ENCODE data around the gene MEF2A.
A peak's percentile ranks its signal among the peaks of the same experiment; 100 is the strongest.
"Not testable (repeated sequence)": the region's sequence is repeated elsewhere in the genome, so short reads cannot be mapped to it uniquely, and the experiment has no call there.

The MEF2A gene

DNA sequence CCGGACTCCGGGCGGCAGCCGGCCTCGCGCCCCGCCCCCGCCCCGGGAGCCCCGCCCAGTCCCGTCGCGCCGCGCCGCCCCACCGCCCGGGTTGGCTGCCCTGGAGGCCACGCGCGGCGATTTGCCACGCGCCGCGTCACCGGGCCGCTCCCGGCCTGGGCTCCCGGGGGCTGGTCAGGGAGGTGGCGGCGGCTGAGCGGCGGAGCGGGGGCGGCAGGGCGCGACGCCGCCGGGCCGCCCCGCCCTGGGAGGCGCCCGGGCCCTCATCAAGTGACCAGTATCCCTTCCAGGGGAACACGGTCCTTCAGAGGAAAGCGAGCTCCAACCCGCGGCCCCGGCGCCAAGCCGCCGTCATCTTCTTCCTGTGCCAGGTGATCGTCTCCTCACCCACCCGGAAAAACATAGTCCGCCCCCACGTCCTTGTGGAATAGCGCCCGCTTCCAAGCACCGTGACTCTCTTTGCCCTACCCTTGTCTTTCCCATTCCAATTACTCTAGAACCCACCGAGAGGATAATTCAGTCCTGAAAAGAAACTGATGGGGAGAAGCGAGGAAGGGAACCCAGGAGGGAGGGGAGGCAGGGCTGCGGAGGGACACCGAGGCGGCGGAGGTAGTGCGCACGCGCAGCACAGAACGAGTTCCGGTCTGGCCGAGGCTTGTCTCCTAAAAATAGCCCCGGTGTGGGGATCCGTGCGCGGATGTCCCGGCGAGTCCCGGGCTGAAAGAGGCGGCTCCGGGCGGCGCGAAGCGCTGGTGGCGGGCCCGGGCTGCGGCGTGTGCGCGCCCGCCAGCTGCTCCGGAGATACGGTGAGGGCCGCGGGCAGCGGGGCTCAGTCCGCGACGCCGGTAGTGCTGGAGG is at the start of gene MEF2A:
Gene MEF2A, plus strand, starts transcription at position 686 of the 858 bp plus-strand sequence. CDS start 67,136 bp downstream, outside the sequence.
- DNase-seq (ENCODE audit: low spot score) = peak; percentile 90

DNA sequence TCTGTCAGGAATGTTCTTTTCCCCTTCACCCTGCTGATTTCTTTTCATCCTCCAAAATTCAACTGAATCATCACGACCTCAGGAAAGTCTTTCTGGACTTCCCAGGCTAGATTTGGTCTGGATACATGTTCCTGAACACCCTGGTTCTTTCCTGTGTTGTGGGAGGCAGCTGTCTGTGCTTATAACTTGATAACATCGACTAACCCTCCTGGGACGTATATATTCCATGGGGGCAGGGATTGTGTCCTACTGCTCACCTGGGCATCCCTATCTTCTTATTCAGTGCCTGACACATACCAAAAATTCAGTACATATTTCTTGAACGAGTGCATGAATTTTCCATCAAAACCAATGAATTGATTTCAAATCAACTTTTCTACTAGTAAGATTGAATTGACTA is 47.6 kb upstream of the MEF2A start:
- DNase-seq (ENCODE audit: low spot score) = no peak

DNA sequence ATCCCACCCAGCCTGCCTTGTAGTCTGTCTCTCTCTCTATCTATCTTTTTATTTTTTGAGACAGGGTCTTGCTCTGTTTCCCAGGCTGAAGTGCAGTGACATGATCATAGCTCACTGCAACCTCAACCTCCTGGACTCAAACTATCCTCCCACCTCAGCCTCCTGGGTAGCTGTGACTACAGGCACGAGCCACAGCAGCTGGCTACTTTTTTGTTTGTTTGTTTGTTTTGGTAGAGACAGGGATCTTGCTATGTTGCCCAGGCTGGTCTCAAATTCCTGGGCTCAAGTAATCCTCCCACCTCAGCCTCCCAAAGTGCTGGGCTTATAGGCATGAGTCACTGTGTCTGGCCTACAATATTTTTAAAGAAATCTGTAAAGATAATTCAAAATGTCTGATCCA is 46.4 kb upstream of the MEF2A start:
- not testable (repeated sequence) for DNase-seq (ENCODE audit: low spot score)

DNA sequence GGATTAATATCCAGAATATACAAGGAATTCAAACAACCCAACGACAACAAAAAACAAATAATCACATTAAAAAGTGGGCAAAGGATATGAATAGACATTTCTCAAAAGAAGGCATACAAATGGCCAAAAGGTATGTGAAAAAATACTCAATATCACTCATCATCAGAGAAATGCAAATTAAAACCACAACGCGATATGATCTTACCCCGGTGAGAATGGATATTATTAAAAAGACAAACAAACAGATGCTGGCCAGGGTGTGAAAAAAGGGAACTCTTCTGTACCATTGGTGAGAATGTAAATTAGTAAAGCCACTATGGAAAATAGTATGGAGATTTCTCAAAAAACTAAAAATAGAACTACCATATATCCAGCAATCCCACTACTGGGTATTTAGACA is 43.5 kb upstream of the MEF2A start:
- no peak for DNase-seq (ENCODE audit: low spot score)

DNA sequence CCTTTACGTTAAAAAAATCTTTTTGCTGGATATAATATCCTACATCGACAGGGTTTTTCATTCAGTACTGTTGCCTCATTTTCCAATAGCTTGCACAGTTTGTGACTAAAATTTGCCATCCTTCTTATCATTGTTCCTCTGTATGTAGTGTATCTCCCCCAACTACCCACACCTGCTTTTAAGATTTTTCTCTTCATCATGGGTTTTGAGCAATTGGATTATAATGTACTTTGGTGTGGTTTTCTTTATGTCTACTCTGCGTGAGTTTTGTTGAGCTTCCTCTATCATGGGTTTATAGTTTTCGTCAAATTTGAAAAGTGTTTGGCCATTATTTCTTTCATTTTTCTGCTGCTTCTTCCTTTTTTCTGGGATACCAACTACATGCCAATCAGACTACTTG is 39.6 kb upstream of the MEF2A start:
- DNase-seq (ENCODE audit: low spot score) = no peak

DNA sequence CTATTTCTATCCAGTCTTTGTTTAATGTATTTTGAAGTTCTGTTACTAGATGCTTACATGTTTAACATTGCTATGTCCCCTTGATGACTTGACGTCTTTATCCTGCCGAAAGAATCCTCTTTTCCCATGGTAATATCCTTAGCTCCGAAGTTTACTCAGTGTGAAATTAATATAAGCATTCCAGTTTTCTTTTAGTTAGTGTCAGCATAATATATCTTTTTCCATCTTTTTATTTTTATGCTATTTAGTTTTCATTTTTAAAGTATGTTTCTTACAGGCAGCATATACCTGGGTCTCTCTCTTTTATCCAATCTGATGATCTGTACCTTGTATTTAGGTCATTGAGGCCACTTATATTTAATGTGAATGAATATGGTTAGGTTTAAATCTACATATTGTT is 39.1 kb upstream of the MEF2A start:
- no peak for DNase-seq (ENCODE audit: low spot score)

DNA sequence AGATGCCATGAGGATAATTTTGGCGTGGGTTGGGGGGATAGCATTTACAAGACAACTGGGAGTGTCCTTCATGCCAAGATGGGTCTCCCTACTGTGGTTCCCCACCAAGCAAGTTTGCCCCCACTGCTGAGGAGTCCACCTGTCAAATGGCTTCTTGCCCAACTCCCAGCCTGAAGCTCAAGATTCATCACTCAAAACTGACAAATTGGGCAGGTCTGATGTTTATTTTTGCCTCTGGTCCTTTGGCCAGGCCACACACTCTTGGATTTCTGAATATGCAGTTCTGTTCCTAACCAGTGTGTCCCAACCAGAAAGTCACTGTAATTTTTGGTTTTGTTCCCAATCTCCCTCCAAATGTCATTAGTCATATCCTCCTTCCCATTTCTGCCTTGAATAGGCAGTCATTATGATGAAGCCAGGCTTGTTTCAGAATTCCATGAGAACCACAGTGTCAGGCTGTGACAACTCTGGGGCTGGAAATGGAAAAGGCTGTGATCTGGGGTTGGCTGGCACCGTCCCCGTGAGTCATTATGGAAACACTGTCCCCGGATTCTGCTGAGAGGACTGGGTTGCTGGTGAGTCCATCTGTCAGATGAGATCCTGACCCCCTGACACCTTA is 29.3 kb upstream of the MEF2A start:
- DNase-seq (ENCODE audit: low spot score) = no peak

DNA sequence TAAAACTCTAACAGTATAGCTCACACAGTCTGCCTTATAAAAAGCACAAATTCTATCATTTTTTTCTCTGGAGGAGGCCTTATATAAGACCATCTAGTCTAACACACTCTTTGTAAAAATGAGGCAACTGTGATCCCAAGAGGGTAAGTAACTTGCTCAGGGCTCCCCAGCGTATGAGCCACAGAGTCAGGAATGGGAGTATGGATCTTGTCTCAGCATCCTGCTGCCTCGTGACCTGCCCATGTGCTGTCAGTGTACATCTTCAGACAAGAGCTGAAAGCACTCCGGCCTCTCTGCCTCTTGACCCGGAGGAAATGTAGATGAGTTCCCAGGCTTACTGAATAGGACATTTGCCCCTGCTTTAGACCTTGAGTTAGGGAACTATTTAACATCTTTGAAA is 28.4 kb upstream of the MEF2A start:
- DNase-seq (ENCODE audit: low spot score) = no peak

DNA sequence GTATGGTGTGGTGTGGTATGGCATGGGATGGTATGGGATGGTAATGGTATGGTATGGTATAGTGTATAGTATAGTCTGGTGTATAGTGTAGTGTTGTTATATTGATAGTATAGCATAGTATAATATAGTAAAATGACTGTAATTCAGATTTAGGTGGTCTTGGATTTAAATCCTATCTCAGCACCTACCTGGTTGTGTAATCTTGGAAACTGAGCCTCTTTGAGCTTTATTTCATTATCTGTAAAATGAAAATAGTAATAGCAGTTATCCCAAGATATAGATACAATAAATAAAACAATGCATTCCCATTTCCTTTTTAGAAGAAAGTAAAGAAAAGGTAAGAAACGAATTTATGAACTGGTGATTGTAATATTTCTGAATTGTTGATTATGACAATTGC is 27.5 kb upstream of the MEF2A start:
- no peak for DNase-seq (ENCODE audit: low spot score)

DNA sequence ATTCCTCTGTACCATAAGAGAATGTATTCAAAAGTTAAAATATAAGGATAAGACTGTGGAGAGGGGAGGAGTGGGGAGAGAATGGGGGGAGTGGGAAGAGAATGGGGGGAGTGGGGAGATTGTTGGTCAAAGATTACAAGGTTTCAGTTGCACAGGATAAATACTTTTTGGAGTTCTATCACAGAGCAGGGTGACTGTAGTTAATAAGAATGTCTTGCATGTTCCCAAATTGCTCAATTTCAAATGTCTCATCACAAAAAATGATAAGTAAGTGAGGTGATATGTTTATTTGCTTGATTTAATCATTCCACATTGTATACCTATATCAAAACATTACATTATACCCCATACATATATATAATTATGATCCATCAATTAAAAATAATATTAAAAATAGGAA is 23.0 kb upstream of the MEF2A start:
- DNase-seq (ENCODE audit: low spot score) = no peak

DNA sequence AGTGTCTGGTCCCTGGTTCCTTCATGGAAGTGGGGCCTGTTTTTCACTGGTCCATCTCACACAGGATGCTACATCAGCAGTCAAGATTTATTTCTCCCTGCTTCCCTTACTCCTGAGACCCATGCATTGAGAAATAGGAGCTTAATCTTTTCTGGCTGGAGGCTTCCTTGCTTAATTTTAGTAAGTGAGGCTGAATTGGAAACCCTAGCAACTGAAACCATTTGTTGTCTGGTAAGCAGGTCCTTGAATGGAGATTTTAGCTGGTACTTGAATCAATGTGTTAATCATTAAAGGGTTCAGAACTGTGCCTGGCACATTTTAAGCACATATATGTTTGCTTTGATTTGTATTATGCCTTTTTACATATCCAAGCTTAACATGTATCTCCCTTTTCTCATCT is 20.2 kb upstream of the MEF2A start:
- no peak for DNase-seq (ENCODE audit: low spot score)

DNA sequence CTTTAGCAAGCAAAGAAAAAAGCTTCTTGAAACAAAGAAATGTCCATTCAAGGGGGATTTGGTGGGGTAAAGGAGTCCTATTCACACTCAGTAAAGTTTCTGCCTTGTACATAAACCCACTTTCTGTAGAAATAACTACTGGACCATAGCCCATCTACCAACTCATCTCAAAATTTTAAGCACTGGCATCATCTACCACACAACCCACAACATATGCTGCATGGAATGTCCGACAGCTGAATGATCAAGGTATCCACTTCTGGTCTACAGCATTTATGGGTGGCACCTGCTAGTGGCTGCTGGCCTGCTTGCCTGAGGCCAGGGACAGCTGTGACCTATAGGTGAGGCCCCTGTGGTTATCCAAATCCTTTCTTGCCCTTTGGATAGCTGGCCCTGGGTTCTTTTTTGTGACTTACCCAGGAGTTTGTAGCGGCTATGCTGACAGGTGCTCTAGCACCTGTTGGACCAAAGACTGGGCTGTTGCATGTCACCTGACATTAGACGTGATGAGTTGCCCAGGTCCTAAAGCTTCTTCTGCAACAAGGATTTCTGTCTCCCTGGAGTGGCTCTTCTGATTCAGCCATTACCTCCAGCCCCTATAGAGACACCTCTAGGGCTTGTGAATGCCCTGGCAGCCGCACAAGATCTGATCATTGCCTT is 19.2 kb upstream of the MEF2A start:
- DNase-seq (ENCODE audit: low spot score) = no peak

DNA sequence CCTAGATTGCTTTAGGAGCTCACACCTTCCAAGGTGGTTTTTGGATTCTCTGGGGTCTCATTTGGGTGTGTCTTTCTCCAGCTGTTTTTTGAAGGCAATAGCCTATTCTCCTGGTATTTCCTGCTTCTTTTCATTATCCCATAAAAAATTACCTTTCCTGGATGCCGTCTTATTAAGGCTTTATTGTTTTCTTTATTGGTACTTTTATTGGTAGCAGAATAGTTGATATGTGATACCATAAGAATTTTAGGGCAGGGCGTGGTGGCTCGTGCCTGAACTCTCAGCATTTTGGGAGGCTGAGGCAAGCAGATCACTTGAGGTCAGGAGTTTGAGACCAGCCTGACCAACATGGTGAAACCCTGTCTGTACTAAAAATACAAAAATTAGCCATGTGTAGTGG is 18.3 kb upstream of the MEF2A start:
- no peak for DNase-seq (ENCODE audit: low spot score)

DNA sequence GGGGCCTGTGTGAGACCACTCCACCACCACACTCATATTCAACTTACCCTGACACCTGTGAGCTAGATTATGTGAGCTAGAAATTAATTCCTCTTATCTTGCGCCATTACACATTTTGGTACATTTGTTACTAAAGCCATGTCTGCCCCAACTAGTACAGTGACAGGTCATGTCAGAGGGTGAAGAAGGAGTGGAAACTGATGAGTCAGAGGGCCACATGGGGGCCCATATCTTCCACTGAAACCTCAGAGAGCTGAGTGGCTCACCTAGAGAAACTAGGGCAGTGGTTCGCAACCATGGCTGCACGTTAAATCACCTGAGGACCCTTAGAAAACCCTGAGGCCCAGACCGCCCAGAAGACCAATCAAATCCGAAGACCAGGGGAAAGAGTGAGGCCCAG is 15.7 kb upstream of the MEF2A start:
- no peak for DNase-seq (ENCODE audit: low spot score)

DNA sequence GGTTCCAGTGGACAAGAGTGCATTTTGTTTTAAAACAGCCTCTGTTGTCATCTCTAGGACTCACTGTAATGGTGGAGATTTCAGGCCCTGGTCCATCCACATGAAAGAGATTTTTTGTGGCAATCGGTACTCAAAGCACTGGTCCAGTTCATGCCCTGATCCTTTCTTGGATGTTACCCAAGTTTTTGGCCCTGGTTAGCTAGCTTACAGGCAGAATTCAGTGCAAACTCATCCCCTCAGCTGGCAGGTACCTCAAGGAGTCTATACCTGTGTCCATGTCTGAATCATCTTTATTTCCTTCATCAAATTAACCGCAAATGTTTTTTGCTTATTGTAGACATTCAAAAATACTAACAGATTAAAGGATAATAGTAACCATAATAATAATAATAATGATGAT is 13.7 kb upstream of the MEF2A start:
- no peak for DNase-seq (ENCODE audit: low spot score)

DNA sequence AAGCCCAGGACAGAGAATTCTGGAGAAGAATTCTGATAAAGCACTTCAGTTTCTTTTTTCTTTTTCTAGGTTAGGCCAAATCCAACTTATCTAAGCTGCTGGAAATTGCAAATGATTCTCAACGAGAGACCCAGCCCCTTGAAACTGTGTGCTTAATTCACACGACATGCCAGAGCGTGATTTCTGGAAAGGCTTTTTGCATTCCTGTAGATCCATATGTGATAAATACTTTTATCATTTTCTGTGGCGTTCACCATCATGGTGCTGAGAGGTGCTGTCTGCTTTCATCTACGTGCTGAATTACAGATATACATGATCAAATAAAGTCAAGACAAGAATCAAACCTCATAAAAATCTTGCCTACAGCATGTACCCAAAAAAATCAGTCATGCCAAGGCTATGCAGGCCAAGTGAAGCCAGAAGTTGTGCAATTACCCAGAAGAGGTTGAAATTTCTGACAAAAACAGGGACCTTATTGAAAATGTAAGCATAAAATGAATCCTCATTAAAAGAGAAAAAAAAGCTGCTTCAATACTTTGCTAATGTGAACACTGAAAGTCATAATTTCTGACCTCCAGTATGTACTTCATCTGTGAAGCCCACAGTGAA is 10.8 kb upstream of the MEF2A start:
- DNase-seq (ENCODE audit: low spot score) = no peak

DNA sequence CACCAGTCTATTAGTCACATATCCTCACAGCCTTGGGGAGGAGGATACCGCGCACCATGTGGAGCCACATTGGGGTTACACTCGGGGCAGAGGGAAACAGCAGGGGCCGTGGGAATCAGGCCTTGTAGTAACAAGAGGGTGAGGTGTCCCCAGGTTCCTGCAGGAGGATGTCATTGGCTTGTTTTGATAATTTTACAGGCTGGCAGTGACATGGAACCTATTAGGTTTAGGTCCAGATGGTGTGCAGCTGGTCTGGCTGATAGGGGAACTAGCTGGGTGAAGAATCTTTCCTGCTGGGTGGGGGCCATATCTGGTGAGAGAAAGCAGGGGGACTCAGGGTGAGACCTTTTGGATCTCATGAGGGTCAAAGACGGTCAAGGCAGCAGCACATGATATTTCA is 9.8 kb upstream of the MEF2A start:
- no peak for DNase-seq (ENCODE audit: low spot score)

DNA sequence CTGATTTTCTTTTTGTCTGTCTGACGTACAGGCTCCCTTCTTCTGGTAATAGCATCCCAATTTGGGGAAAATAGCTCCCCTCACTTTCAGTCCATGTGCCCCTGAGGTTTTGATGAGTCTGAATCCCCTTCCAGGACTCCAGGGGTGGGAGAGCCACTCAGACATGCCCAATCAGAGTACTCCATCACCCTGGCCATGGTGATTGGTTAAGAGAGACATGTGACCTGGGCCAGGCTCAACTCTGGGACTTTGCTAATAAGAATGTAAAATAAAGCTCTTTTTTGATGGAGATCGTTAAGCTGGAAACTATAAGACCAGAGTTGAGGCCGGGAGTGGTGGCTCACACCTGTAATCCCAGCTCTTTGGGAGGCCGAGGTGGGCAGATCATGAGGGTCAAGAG is 9.2 kb upstream of the MEF2A start:
- no peak for DNase-seq (ENCODE audit: low spot score)

DNA sequence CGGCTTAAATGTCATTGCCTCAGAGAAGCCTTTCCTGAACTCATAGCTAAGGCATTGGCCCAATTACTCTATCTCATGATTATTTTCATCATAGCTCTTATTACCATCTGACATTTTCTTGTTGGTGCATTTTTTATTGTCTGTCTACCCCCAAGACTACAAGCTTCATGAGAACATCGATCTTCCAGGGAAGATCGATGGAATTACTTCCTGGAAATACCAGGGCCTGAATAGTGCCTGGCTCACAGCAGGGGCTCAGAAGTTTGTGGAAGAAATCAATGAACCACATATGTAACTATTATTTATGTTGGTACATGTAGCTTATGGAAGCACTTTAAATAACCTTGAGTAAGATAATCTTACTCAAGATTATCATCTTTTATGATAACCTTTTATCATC is 7.7 kb upstream of the MEF2A start:
- no peak for DNase-seq (ENCODE audit: low spot score)

DNA sequence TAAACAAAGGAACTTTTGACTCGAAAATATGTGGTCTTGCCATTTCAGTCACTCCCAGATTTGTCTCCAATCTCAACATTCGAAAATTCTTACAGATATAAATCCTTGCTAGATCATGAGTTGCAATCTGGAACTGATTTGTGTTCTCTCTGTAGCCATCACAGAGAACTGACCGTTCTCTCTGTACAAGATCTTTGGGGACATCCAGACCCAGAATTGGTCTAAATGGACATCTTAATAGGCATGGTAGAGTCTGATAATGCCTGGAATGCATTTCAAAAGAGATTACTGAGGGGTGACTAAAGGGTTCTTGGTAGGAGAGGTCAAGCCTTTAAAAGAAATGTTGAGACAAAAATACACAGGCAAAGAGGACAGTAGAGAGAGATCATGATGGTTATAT is 7.2 kb upstream of the MEF2A start:
- DNase-seq (ENCODE audit: low spot score) = no peak

DNA sequence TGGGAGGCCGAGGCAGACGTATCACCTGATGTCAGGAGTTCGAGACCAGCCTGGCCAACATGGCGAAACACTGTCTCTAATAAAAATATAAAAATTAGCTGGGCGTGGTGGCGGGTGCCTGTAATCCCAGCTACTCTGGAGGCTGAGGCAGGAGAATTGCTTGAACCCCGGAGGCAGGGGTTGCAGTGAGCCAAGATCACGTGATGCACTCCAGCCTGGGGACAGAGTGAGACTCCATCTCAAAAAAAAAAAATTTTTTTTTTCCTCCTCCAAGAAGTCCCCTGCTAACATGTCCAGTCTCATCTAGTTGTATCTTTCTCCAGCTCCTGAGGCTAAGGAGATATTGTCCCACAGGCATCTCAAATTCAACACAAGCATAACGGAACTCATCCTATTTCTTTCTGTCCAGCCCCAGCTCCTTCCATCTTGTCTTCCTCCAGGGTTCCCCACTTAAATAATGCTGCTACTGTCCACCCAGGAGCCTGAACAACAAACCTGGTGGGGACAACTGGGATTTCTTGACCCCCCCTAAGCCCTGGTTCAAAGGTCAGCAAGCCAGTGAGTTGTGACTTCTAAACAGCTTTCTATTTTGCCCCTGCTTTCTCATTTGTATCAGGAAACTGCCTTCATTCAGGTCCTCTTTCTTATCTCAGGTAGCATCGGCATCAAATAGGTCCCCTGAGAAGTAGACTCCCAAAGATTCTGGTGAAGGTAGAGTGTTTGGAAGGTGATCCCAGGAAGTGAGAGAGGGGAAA is 4.1 kb upstream of the MEF2A start:
- no peak for DNase-seq (ENCODE audit: low spot score)

DNA sequence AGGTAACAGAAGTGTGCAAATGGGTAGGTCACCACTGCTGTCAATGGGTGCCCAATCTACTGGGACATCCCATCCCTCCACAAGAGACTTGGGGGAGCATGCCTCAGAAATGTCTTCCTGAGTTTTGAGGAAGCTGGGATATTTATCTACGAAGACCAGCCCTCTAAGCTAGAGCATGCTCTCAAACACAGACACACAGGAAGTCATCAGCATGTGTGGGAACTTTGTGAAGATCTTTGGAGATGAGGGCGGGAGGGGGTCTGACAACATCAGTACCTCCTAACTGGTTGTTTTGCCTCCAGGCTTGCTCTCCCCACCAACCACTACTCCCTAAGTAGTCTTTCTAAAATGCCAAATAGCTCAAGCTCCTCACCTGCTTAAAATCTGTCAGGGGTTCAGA is 3.5 kb upstream of the MEF2A start:
- no peak for DNase-seq (ENCODE audit: low spot score)
